ENCODE results near the gene CELSR1. TPM values are rescaled to one million over a fixed set of nuclear protein-coding genes. Genes with fewer than 3 reads are reported as not detected.
A peak's percentile ranks its signal among the peaks of the same experiment; 100 is the strongest.

The CELSR1 gene
- total and polyA plus RNA-seq, 2 of the 13 experiments (the other 11 are each of a cell fraction or from before 2014, with no cell fraction given): 0.78 to 1.8 TPM

- peak; percentile 42 for TF ChIP-seq ZNF687 (CRISPR knock-in tag; IDR thresholded peaks at IDR 0.05)
- no peak for TF ChIP-seq KLF16 (CRISPR knock-in tag; IDR thresholded peaks at IDR 0.05)
- no peak for TF ChIP-seq HMGXB3 (CRISPR knock-in tag; IDR thresholded peaks at IDR 0.05; ENCODE audit: borderline replicate concordance)
- 0 out of 2 replicates have a peak, but pooled peaks have one; percentile 24 for TF ChIP-seq DPF2 (CRISPR knock-in tag; IDR thresholded peaks at IDR 0.05; ENCODE audit: borderline replicate concordance, low read depth)
- TF ChIP-seq PAWR (CRISPR knock-in tag; IDR thresholded peaks at IDR 0.05; ENCODE audit: borderline replicate concordance): no peak
- TF ChIP-seq TOPORS (CRISPR knock-in tag; IDR thresholded peaks at IDR 0.05): no peak
- TF ChIP-seq ZBTB26 (CRISPR knock-in tag; IDR thresholded peaks at IDR 0.05; ENCODE audit: borderline replicate concordance): no peak
- TF ChIP-seq ZBTB1 (CRISPR knock-in tag; IDR thresholded peaks at IDR 0.05; ENCODE audit: borderline replicate concordance): no peak
- TF ChIP-seq ERF (CRISPR knock-in tag; IDR thresholded peaks at IDR 0.05): 0 out of 2 replicates have a peak, but pooled peaks have one; percentile 31
- TF ChIP-seq ZNF18 (CRISPR knock-in tag; IDR thresholded peaks at IDR 0.05; ENCODE audit: insufficient replicate concordance): no peak
- TF ChIP-seq ARNTL (CRISPR knock-in tag; IDR thresholded peaks at IDR 0.05): no peak
- no peak for TF ChIP-seq ZNF251 (CRISPR knock-in tag; IDR thresholded peaks at IDR 0.05)
- TF ChIP-seq KDM2A (CRISPR knock-in tag; IDR thresholded peaks at IDR 0.05; ENCODE audit: borderline replicate concordance, low read depth): no peak
- no peak for TF ChIP-seq ZNF124 (CRISPR knock-in tag; IDR thresholded peaks at IDR 0.05)
- no peak for TF ChIP-seq IRF1 (CRISPR knock-in tag; IDR thresholded peaks at IDR 0.05; ENCODE audit: low read depth)
- TF ChIP-seq ZNF354B (CRISPR knock-in tag; IDR thresholded peaks at IDR 0.05): no peak
- peak; percentile 26 for TF ChIP-seq MAX (IDR thresholded peaks at IDR 0.05)
Measured at GRCh38 chr22:46547883-46548244, 10.4 kb upstream of the CELSR1 start (continued).
